GM18508 (cell line): ENCODE data around the gene JHY.

Experiments
- ATAC-seq: cut with Tn5 transposase; IDR thresholded peaks from one replicate; pipeline ENCODE4 v1.9.1; 2021; ENCODE audit warnings: moderate number of reproducible peaks; ENCODE audit not compliant: insufficient read depth, unreplicated experiment

The JHY gene

GRCh38 chr11:122869622-122870021 lies 12.9 kb upstream of the JHY start:
- no peak for ATAC-seq

- no peak for ATAC-seq
Observed at GRCh38 chr11:122871302-122871701, 11.3 kb upstream of the JHY start.

GRCh38 chr11:122872046-122872445 lies 10.5 kb upstream of the JHY start:
- no peak for ATAC-seq

GRCh38 chr11:122874991-122875390 lies 7.6 kb upstream of the JHY start:
- no peak for ATAC-seq

- ATAC-seq, result no peak
Observed at GRCh38 chr11:122877732-122878131, 4.8 kb upstream of the JHY start.

GRCh38 chr11:122879785-122880184 lies 2.8 kb upstream of the JHY start:
- ATAC-seq, result no peak

GRCh38 chr11:122882857-122883645 lies 492 bp downstream of the JHY start:
- ATAC-seq, result no peak

- no peak for ATAC-seq
Observed at GRCh38 chr11:122883646-122883979, 1.1 kb downstream of the JHY start.

- ATAC-seq, result no peak
Observed at GRCh38 chr11:122888162-122888561, 5.6 kb downstream of the JHY start.

GRCh38 chr11:122893131-122893530 lies 10.6 kb downstream of the JHY start:
- ATAC-seq, result no peak

- no peak for ATAC-seq
Observed at GRCh38 chr11:122895563-122895962, 13.0 kb downstream of the JHY start.

GRCh38 chr11:122897606-122898210 lies 15.1 kb downstream of the JHY start:
- ATAC-seq, result no peak

- ATAC-seq, result no peak
Observed at GRCh38 chr11:122898799-122899198, 16.2 kb downstream of the JHY start.

GRCh38 chr11:122900587-122901202 lies 18.1 kb downstream of the JHY start:
- no peak for ATAC-seq

- no peak for ATAC-seq
Observed at GRCh38 chr11:122902951-122903350, 20.4 kb downstream of the JHY start.

- ATAC-seq, result no peak
Observed at GRCh38 chr11:122910775-122911174, 28.2 kb downstream of the JHY start.

GRCh38 chr11:122917311-122917710 lies 34.8 kb downstream of the JHY start:
- ATAC-seq, result no peak

- no peak for ATAC-seq
Observed at GRCh38 chr11:122918734-122919133, 36.2 kb downstream of the JHY start.

- no peak for ATAC-seq
Observed at GRCh38 chr11:122920579-122920978, 38.0 kb downstream of the JHY start.

GRCh38 chr11:122922893-122923292 lies 40.3 kb downstream of the JHY start:
- no peak for ATAC-seq

- no peak for ATAC-seq
Observed at GRCh38 chr11:122923302-122923701, 40.7 kb downstream of the JHY start.

GRCh38 chr11:122931510-122931909 lies 49.0 kb downstream of the JHY start:
- ATAC-seq, result no peak
